HG03039 (cell line): Measurements from ENCODE around the gene WDR43.

ENCODE experiments used
- ATAC-seq: cut with Tn5 transposase; IDR thresholded peaks from one replicate; pipeline ENCODE4 v1.9.1; 2021; ENCODE audit warnings: mild to moderate bottlenecking, moderate library complexity; ENCODE audit not compliant: unreplicated experiment

The WDR43 gene, protein sequence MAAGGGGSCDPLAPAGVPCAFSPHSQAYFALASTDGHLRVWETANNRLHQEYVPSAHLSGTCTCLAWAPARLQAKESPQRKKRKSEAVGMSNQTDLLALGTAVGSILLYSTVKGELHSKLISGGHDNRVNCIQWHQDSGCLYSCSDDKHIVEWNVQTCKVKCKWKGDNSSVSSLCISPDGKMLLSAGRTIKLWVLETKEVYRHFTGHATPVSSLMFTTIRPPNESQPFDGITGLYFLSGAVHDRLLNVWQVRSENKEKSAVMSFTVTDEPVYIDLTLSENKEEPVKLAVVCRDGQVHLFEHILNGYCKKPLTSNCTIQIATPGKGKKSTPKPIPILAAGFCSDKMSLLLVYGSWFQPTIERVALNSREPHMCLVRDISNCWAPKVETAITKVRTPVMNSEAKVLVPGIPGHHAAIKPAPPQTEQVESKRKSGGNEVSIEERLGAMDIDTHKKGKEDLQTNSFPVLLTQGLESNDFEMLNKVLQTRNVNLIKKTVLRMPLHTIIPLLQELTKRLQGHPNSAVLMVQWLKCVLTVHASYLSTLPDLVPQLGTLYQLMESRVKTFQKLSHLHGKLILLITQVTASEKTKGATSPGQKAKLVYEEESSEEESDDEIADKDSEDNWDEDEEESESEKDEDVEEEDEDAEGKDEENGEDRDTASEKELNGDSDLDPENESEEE

GRCh38 chr2:28894470-28895188 is at the start of gene WDR43:
TSS of gene WDR43 (plus strand) at chr2:28894667. CDS start at chr2:28894699, 32 bp downstream.
- peak; percentile 81 for ATAC-seq

DNA sequence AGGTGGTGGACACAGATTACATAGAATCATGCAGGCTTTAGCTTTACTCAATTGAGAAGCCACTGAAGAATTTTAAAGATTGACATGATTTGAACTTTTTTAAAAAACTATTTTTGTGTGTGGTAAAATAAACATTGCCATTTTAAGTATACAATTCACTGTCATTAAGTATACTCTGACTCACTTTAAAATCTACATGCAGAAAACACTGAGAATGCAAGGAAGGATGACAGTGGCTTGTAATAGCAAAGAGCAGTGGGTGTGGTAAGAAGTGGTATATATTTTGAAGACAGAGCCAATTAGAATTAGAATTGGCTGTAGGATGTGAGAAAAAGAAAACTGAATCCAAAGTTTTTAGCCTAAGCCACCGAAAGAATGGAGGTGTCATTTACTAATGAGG is 39.3 kb upstream of the WDR43 start:
- no peak for ATAC-seq

GRCh38 chr2:28855977-28856376 is 38.5 kb upstream of the WDR43 start:
- ATAC-seq, result no peak

- ATAC-seq, result no peak
These were observed 25.9 kb upstream of the WDR43 start for GRCh38 chr2:28868611-28869010.

DNA sequence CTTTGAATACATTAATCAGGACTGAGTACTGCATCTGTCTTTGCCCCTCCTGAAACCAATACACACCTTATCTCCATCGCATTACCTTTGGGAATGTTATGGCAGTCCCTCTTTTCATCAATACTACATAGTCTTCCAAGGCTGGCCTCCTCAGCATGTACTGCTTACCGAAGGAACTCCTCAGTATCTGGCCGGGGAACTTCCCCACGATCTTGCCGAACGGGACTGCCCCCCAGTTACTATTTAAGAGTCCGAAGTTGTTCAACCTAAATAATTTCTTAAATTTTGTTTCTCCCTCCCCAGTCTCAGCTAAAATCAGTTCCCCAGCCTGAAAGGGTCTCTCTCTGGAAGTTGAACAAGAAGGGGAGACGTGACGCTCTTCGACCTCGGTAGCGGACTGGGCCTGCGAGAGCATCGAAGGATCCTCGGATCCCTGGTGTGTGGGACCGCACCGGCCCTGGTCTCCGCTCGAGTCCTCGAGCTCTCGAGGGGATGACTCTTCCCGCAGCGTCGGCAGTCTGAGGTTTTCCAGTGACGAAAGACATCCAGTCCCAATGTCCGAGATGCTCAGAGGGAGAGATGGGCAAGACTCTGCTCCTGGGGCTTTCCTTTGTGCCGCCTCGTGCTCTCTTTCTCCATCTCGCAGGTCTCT is 24.8 kb upstream of the WDR43 start:
- ATAC-seq, result peak; percentile 12

DNA sequence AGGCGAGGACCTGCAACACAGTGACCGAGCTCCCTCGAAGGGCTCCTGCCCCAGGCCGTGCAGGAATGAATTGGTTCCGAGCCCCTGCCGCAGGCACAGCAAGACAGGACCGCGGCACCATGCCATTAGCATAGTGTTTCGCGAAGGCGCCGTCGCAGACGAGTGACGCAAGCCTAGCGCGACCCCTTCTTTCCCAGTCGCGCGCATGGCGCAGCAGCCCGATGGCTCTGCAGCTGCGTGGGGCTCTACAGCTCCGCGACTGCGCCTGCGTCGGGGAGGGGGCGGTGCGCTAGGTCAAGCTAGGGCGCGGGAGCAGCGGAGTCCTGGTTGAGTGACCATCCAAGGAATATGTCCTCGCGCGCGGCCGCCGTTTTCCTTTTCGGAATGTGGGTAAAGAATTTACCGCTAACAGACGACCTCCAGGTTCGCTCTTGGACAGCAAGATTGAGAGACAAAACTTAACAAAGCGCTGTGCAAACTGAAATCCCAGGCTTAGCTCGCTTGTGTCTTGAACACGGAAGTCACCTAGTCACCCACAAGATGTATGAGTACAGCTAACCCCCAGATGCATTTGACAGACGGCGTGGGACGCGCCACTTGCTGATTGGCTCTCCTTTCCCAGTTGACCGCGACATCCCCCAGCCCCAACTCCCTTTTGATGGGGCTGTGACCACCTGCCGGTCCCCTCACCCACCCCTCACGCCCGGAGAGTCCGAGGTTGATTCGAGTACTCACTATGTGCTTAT is 24.1 kb upstream of the WDR43 start, which contains the start of gene TRMT61B:
Gene TRMT61B, minus strand, starts transcription at position 164 of the 746 bp plus-strand sequence. Its CDS starts 32 bp downstream, at position 132.
- peak; percentile 90 for ATAC-seq

GRCh38 chr2:28871620-28872019 is 22.8 kb upstream of the WDR43 start:
- no peak for ATAC-seq

DNA sequence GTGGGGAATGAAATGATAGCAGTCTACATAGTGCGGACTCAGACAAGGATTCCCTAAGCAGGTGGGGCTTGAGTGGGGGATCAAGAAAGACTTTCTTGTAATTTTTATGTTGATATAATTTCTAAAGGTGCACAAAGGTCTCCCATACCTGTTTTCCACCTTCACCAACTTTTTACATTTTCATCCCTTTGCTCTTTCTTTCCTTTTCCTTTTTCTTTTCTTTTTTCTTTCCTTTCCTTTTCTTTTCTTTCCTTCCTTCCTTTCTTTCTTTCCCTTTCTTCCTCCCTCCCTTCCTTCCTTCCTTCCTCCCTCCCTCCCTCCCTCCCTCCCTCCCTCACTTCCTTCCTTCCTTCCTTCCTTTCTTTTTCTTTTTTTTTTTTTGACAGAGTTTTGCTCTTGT is 14.3 kb upstream of the WDR43 start:
- no peak for ATAC-seq

DNA sequence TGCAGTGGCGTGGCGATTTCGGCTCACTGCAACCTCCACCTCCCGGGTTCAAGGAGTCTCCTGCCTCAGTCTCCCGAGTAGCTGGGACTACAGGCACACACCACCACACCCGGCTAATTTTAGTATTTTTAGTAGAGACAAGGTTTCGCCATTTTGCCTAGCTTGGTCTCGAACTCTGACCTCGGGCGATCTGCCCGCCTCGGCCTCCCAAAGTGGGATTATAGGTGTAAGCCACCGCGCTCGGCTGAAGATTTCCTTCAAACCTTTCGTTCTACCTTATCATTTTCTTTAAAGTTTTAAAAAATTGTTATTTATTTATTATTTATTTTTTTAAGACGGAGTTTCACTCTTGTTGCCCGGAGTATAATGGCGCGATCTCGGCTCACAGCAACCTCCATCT is 979 bp upstream of the WDR43 start:
- no peak for ATAC-seq

DNA sequence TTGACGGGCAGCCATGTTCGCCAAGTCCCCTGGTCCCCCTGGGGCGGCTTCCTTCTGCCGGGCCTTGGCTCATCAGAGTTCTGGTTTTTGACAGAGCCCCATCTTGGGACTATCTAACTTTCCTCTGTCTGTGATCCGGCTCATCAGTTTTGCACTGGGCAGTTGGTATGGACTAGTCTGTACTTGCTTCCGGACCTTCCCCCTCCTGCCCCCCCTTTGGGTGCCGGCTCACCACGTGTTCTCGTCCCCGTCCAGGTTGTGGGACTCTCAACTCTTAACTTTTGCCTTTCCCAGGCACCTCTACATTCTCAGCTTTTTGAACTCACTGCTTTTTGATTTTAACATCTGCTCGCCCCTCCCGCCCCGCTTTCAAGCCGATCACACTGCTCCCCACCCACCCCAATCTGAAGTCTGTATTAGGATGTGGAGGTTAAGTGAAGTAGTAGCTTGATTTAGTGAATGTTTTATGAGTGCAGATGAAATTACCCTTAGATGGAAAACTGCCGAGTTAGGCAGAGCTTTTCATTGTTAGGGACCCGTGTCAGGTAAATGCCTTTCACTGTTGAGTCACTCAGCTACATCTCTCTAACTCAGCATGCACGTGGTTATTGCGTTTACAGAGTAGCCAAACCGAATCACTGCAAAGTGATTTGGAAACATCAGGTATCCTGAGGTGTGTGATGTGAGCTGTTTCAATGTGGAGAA is 874 bp downstream of the WDR43 start:
- no peak for ATAC-seq

DNA sequence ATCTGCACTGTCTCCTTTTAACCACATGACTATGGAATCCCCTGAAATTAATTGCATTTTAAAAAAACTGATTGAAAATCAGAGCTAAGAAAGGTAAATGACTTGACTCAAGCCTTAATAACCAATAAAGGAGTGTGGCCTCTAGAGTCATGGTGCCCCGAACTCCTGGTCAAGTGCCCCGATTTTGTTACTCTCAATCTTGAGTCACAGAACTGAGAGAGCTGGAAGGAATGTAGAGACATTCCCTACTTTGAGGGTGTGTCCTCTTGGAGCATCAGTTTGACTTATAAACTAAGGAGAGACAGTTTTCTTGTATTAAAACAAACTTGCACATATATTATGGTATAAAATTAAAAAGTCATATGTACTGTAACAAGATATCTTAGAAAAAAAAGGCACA is 2.4 kb downstream of the WDR43 start:
- no peak for ATAC-seq

DNA sequence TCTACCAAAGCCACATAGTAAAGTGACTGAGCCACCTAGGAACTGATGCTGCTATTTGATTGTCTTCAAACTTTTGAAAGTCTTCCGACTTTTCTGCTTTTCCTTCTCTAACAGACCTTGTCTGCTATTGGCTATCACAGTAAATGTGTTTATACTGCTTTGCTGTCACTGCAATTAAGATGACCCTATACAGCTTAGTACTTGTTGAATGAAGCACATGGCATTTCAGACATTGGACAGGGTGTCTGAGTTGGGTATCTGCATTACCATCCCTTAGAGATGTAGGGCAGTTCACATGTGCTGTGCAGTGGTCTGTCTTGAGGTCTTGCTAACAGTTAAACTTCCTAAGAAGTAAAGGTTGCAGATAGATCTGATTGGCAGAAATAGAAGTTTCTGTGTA is 3.6 kb downstream of the WDR43 start:
- no peak for ATAC-seq

DNA sequence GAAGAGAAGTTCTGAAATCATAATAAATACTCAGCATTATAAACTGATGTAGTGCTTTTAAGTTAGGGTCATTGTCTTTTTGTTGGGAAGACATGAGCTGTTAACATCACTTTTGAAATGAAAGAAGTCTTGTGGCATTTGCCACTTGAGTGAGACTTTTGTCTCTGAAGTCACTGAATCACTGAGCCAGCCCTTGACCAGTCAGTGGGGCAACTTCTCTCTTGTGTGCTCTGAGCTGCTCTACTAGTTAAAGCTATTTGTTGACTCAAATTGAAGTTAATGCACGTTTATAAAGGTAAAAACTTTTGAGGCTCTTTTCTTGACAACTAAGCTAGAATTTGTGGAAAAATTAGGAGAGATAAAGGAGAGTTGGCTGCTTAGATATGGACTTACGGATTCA is 6.7 kb downstream of the WDR43 start:
- ATAC-seq, result no peak

GRCh38 chr2:28901841-28902240 is 7.4 kb downstream of the WDR43 start:
- no peak for ATAC-seq

GRCh38 chr2:28902584-28902983 is 8.1 kb downstream of the WDR43 start:
- no peak for ATAC-seq

DNA sequence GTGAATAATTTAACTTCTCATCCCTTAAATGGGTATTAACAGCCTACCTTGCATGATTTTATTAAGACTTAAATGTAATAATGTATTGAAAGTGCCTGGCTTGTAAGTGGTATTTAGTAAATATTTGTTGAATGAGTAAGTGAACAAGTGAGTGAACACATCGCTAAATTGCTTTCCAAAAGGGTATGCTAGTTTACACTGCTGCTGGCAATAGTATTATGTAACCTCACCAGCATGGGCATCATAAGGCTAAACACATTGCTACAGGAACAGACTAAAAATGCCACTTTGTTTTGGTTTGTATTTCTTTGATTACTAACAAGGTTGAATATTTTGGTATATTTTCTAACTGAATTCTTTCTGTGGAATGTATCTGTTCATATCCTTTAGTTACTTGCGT is 9.8 kb downstream of the WDR43 start:
- ATAC-seq, result no peak

DNA sequence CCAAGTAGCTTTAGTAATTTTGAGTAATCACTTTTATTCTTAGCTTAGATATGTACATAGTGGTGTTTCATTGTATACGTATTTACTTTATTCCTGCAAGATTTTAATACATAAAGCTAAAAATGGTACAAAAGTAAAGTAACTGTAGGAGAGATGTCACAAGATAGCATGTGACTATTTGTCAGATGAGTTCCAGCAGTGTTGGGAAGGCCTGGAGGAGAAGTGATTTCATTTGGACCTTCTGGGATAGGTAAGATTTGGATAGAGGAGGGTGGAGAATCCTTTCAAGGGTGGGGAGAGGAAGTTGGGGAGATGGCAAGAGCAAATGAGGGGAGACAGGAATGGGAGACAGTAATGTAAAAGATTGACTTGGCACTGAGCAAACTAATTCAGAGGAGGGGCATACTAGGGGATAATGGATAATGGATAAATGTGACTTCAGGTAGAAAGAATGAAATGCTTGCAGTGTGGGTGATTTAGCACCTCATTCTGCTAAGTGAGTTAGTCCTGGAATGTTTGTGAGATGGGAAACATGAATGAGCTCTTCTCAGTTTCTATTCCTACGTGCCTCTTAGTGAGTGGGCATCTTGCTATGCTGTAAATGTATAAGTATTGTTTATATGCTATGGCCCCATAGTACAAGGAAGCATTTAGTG is 10.5 kb downstream of the WDR43 start:
- ATAC-seq, result no peak

- no peak for ATAC-seq
These were observed 11.1 kb downstream of the WDR43 start for GRCh38 chr2:28905533-28905932.

DNA sequence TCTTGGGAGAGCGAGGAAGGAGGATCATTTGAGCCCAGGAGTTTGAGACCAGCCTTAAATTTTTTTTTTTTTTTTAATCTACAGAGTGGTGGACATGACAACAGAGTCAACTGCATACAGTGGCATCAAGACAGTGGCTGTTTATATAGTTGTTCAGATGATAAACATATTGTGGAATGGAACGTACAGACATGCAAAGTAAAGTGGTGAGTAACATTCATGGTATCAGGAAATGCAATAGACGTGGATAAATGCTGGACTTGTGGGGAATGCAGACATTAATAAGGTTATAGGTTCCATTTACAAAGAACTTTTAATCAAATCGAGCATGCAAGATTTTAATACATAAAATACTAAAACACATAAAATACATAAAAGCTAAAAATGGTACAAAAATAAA is 11.9 kb downstream of the WDR43 start:
- no peak for ATAC-seq
